Tibial nerve (tissue), 4 donors: Measurements from ENCODE around the gene RHOBTB1. TPM values are rescaled to one million over a fixed set of nuclear protein-coding genes. Genes with fewer than 3 reads are reported as not detected.
"Not testable (repeated sequence)": the region's sequence is repeated elsewhere in the genome, so short reads cannot be mapped to it uniquely, and the experiment has no call there.

Experiments used
- DNase-seq, 2 donors: peaks; one replicate each; pipeline ENCODE4 v3.0.0-alpha.2; 2019; ENCODE audit warnings: low spot score in 2 of 2
- H3K27ac ChIP-seq, 4 donors: fragments of 200-600 bp; sonication (generic) in 3 of 4; one replicate each; pipeline ENCODE4 v1.5.1; 2017 to 2019; ENCODE audit warnings: mild to moderate bottlenecking in 1 of 4
- H3K27me3 ChIP-seq, 2 donors: fragments of 200-600 bp; sonication (generic) in 1 of 2; one replicate each; pipeline versions ENCODE4 v1.5.1 to v1.6.0; 2017 to 2019
- H3K36me3 ChIP-seq, 3 donors: fragments of 200-600 bp; sonication (generic); one replicate each; pipeline ENCODE4 v1.5.1; 2018 to 2019
- H3K4me1 ChIP-seq, 4 donors: fragments of 200-600 bp; sonication (generic) in 3 of 4; one replicate each; pipeline ENCODE4 v1.5.1; 2017 to 2019
- H3K4me3 ChIP-seq, 4 donors: fragments of 200-600 bp; sonication (generic) in 3 of 4; one replicate each; pipeline ENCODE4 v1.5.1; 2017 to 2019; ENCODE audit warnings: mild to moderate bottlenecking in 1 of 4, moderate library complexity in 1 of 4
- H3K9me3 ChIP-seq, 4 donors: fragments of 200-600 bp; sonication (generic) in 3 of 4; one replicate each; pipeline ENCODE4 v1.5.1; 2017 to 2019
- CTCF ChIP-seq, 5 experiments: fragments of 200-600 bp in 3 of 5; fragments of 450-650 bp in 2 of 5; sonication (generic) in 3 of 5; IDR thresholded peaks; one replicate each; pipeline ENCODE4 v1.5.1; 2016 to 2019; ENCODE audit warnings: antibody characterized with exemption in 5 of 5, mild to moderate bottlenecking in 3 of 5, moderate library complexity in 2 of 5
- EP300 ChIP-seq, 2 donors: sonication (generic); formaldehyde crosslinking; IDR thresholded peaks; one replicate each; pipeline ENCODE4 v1.6.1; 2017; ENCODE audit warnings: antibody characterized with exemption in 2 of 2, mild to moderate bottlenecking in 1 of 2
- POLR2A ChIP-seq, 2 donors: fragments of 450-650 bp; IDR thresholded peaks; one replicate each; pipeline ENCODE4 v1.6.1; 2017; ENCODE audit warnings: antibody characterized with exemption in 2 of 2, mild to moderate bottlenecking in 2 of 2, moderate library complexity in 2 of 2
- WGBS, 2 donors: methylation state at CpG; one replicate each; pipeline ENCODE4 v1.1.5; 2018; 5-methylcytosine and 5-hydroxymethylcytosine counted together
- total RNA-seq, 4 donors: library from RNA; depleted of rRNA; stranded (reverse); fragments of >200 nt; gene quantifications; one replicate each; pipeline ENCODE4 v1.1.0, GENCODE V29; 2016

The RHOBTB1 gene
- total RNA-seq, 4 donors from 2014 or later, result 5.7 to 28.2 (median 5.9) TPM

GRCh38 chr10:60911216-60911615, 32.8 kb downstream of the RHOBTB1 start:
- Histone ChIP-seq H3K36me3 (no peaks in the 10 kb centered on the region), H3K4me3 (no peak overlapping the region), H3K9me3 (peaks cover 0 to 2% (median 0%) of the 10 kb centered on the region in 4 donors), H3K27me3 (no peaks in the 10 kb centered on the region), H3K27ac (peak overlapping the region in 2 of 4 donors; percentile 40 to 67), H3K4me1 (peaks cover 0 to 35% (median 4%) of the 10 kb centered on the region in 4 donors)
- TF ChIP-seq POLR2A (IDR thresholded peaks at IDR 0.05) (no peak), CTCF (IDR thresholded peaks at IDR 0.05) (no peak), EP300 (IDR thresholded peaks at IDR 0.05) (no peak)
- DNase-seq, result no peak
- 89 to 90% methylated on average over 16 of the region's 16 CpGs for WGBS, 2 donors

GRCh38 chr10:60910543-60910942, 33.4 kb downstream of the RHOBTB1 start:
- Histone ChIP-seq H3K27me3 (no peaks in the 10 kb centered on the region), H3K36me3 (no peaks in the 10 kb centered on the region), H3K4me3 (no peak overlapping the region), H3K4me1 (peaks cover 0 to 37% (median 5%) of the 10 kb centered on the region in 4 donors), H3K9me3 (peaks cover 0 to 2% (median 0%) of the 10 kb centered on the region in 4 donors), H3K27ac (peak overlapping the region in 2 of 4 donors; percentile 40 to 67)
- WGBS, 2 donors, result 46 to 47% methylated on average over 5 of the region's 5 CpGs
- no peak for TF ChIP-seq POLR2A (IDR thresholded peaks at IDR 0.05)
- TF ChIP-seq EP300 (IDR thresholded peaks at IDR 0.05), result peak in 1 of 2 donors; percentile 36
- no peak for TF ChIP-seq CTCF (IDR thresholded peaks at IDR 0.05)
- peak in 1 of 2 donors; percentile 42 for DNase-seq

GRCh38 chr10:60908896-60909295, 35.1 kb downstream of the RHOBTB1 start:
- peaks cover 0 to 2% (median 0%) of the 10 kb centered on the region in 4 donors for H3K9me3 ChIP-seq
- H3K27me3 ChIP-seq, result no peaks in the 10 kb centered on the region
- TF ChIP-seq EP300 (IDR thresholded peaks at IDR 0.05) (no peak), POLR2A (IDR thresholded peaks at IDR 0.05) (no peak), CTCF (IDR thresholded peaks at IDR 0.05) (no peak)
- no peak overlapping the region for H3K4me3 ChIP-seq
- H3K27ac ChIP-seq, result no peak overlapping the region
- WGBS, 2 donors, result 82 to 83% methylated on average over 6 of the region's 6 CpGs
- no peaks in the 10 kb centered on the region for H3K36me3 ChIP-seq
- no peak for DNase-seq
- peaks cover 0 to 21% (median 4%) of the 10 kb centered on the region in 4 donors for H3K4me1 ChIP-seq

- 83 to 89% methylated on average over 2 of the region's 2 CpGs for WGBS, 2 donors
- no peak for DNase-seq
- peaks cover 0 to 21% (median 4%) of the 10 kb centered on the region in 4 donors for H3K4me1 ChIP-seq
- no peak overlapping the region for H3K27ac ChIP-seq
- TF ChIP-seq EP300 (IDR thresholded peaks at IDR 0.05), result no peak
- TF ChIP-seq POLR2A (IDR thresholded peaks at IDR 0.05), result no peak
- TF ChIP-seq CTCF (IDR thresholded peaks at IDR 0.05), result no peak
- H3K4me3 ChIP-seq, result no peak overlapping the region
- no peaks in the 10 kb centered on the region for H3K27me3 ChIP-seq
- H3K9me3 ChIP-seq, result peaks cover 0 to 2% (median 0%) of the 10 kb centered on the region in 4 donors
- H3K36me3 ChIP-seq, result no peaks in the 10 kb centered on the region
Measured at GRCh38 chr10:60908031-60908430, 36.0 kb downstream of the RHOBTB1 start.

GRCh38 chr10:60907236-60907635, 36.7 kb downstream of the RHOBTB1 start:
- Histone ChIP-seq H3K9me3 (peaks cover 0 to 2% (median 0%) of the 10 kb centered on the region in 4 donors), H3K27ac (no peak overlapping the region), H3K4me3 (no peak overlapping the region), H3K36me3 (no peaks in the 10 kb centered on the region), H3K27me3 (no peaks in the 10 kb centered on the region), H3K4me1 (peaks cover 0 to 21% (median 4%) of the 10 kb centered on the region in 4 donors)
- DNase-seq, result no peak
- WGBS, 2 donors, result 96% methylated on average over 3 of the region's 3 CpGs
- TF ChIP-seq CTCF (IDR thresholded peaks at IDR 0.05) (no peak), POLR2A (IDR thresholded peaks at IDR 0.05) (no peak), EP300 (IDR thresholded peaks at IDR 0.05) (no peak)

GRCh38 chr10:60906825-60907224, 37.2 kb downstream of the RHOBTB1 start:
- not testable (repeated sequence) for H3K36me3 ChIP-seq, DNase-seq, H3K4me3 ChIP-seq, H3K27me3 ChIP-seq, H3K9me3 ChIP-seq, H3K27ac ChIP-seq
- WGBS, 2 donors, result 98 to 99% methylated on average over 6 of the region's 6 CpGs
- H3K4me1 ChIP-seq, result peaks cover 0 to 22% (median 4%) of the 10 kb centered on the region in 4 donors
